ENCODE measurements around the gene PLCL2. TPM values are rescaled to one million over a fixed set of nuclear protein-coding genes. Genes with fewer than 3 reads are reported as not detected.

The PLCL2 gene
- total and polyA plus RNA-seq, 4 donors = 2.1 to 16.7 (median 7.0) TPM

GRCh38 chr3:17040322-17040989 is 155.7 kb downstream of the PLCL2 start:
- H3K27me3 ChIP-seq (ENCODE audit: control insufficient read depth in 1 of 2, insufficient read depth in 2 of 2, low read length in 1 of 2) = no peaks in the 10 kb centered on the region

GRCh38 chr3:17040990-17041377 is 156.2 kb downstream of the PLCL2 start:
- no peak overlapping the region for H3K27ac ChIP-seq (ENCODE audit: low read depth in 1 of 2, low read length in 2 of 2)
- no peaks in the 10 kb centered on the region for H3K27me3 ChIP-seq (ENCODE audit: control insufficient read depth in 1 of 2, insufficient read depth in 2 of 2, low read length in 1 of 2)
- DNase-seq (no peak), ATAC-seq (ENCODE audit: low FRiP score) (no peak)
- no peaks in the 10 kb centered on the region for H3K4me1 ChIP-seq (ENCODE audit: control insufficient read depth in 1 of 2, insufficient read depth in 2 of 2, low read length in 2 of 2)
- no peaks in the 10 kb centered on the region for H3K36me3 ChIP-seq (ENCODE audit: control insufficient read depth in 1 of 2, insufficient read depth in 2 of 2, low read length in 1 of 2)
- no peaks in the 10 kb centered on the region for H3K9me3 ChIP-seq (ENCODE audit: control insufficient read depth, low read length)
- no peak overlapping the region for H3K4me3 ChIP-seq (ENCODE audit: low read length in 2 of 2)
- 77 to 80% methylated on average over 5 of the region's 5 CpGs for WGBS, 2 donors
- intact Hi-C loops (cut with DNase I) = no loop called here

More at GRCh38 chr3:17040322-17040989, 155.7 kb downstream of the PLCL2 start:
- Histone ChIP-seq H3K9me3 (ENCODE audit: control insufficient read depth, low read length) (no peaks in the 10 kb centered on the region), H3K36me3 (ENCODE audit: control insufficient read depth in 1 of 2, insufficient read depth in 2 of 2, low read length in 1 of 2) (no peaks in the 10 kb centered on the region), H3K4me1 (ENCODE audit: control insufficient read depth in 1 of 2, insufficient read depth in 2 of 2, low read length in 2 of 2) (no peaks in the 10 kb centered on the region), H3K4me3 (ENCODE audit: low read length in 2 of 2) (no peak overlapping the region), H3K27ac (ENCODE audit: low read depth in 1 of 2, low read length in 2 of 2) (no peak overlapping the region)
- WGBS, 2 donors = 96 to 97% methylated on average over 5 of the region's 5 CpGs
- intact Hi-C loops (cut with DNase I) = no loop called here
- ATAC-seq (ENCODE audit: low FRiP score) = no peak
- DNase-seq = no peak

GRCh38 chr3:17044855-17045254 is 160.1 kb downstream of the PLCL2 start:
- ATAC-seq (ENCODE audit: low FRiP score) (no peak), DNase-seq (no peak)
- WGBS, 2 donors = 90 to 96% methylated on average over 2 of the region's 2 CpGs
- intact Hi-C loops (cut with DNase I) = no loop called here
- Histone ChIP-seq H3K27me3 (ENCODE audit: control insufficient read depth in 1 of 2, insufficient read depth in 2 of 2, low read length in 1 of 2) (no peaks in the 10 kb centered on the region), H3K36me3 (ENCODE audit: control insufficient read depth in 1 of 2, insufficient read depth in 2 of 2, low read length in 1 of 2) (peaks cover 0 to 1% of the 10 kb centered on the region in 2 donors), H3K4me1 (ENCODE audit: control insufficient read depth in 1 of 2, insufficient read depth in 2 of 2, low read length in 2 of 2) (no peaks in the 10 kb centered on the region), H3K4me3 (ENCODE audit: low read length in 2 of 2) (no peak overlapping the region), H3K9me3 (ENCODE audit: control insufficient read depth, low read length) (no peaks in the 10 kb centered on the region), H3K27ac (ENCODE audit: low read depth in 1 of 2, low read length in 2 of 2) (no peak overlapping the region)

GRCh38 chr3:17045705-17046104 is 160.9 kb downstream of the PLCL2 start:
- intact Hi-C loops (cut with DNase I) = no loop called here
- WGBS, 2 donors = 90 to 91% methylated on average over 7 of the region's 7 CpGs
- no peaks in the 10 kb centered on the region for H3K4me1 ChIP-seq (ENCODE audit: control insufficient read depth in 1 of 2, insufficient read depth in 2 of 2, low read length in 2 of 2)
- no peaks in the 10 kb centered on the region for H3K9me3 ChIP-seq (ENCODE audit: control insufficient read depth, low read length)
- no peak for DNase-seq
- no peak for ATAC-seq (ENCODE audit: low FRiP score)
- H3K27me3 ChIP-seq (ENCODE audit: control insufficient read depth in 1 of 2, insufficient read depth in 2 of 2, low read length in 1 of 2) = no peaks in the 10 kb centered on the region
- no peak overlapping the region for H3K4me3 ChIP-seq (ENCODE audit: low read length in 2 of 2)
- H3K27ac ChIP-seq (ENCODE audit: low read depth in 1 of 2, low read length in 2 of 2) = no peak overlapping the region
- H3K36me3 ChIP-seq (ENCODE audit: control insufficient read depth in 1 of 2, insufficient read depth in 2 of 2, low read length in 1 of 2) = peaks cover 0 to 1% of the 10 kb centered on the region in 2 donors

GRCh38 chr3:17046623-17047022 is 161.9 kb downstream of the PLCL2 start:
- intact Hi-C loops (cut with DNase I) = no loop called here
- Histone ChIP-seq H3K4me3 (ENCODE audit: low read length in 2 of 2) (no peak overlapping the region), H3K27me3 (ENCODE audit: control insufficient read depth in 1 of 2, insufficient read depth in 2 of 2, low read length in 1 of 2) (no peaks in the 10 kb centered on the region), H3K27ac (ENCODE audit: low read depth in 1 of 2, low read length in 2 of 2) (no peak overlapping the region), H3K36me3 (ENCODE audit: control insufficient read depth in 1 of 2, insufficient read depth in 2 of 2, low read length in 1 of 2) (peaks cover 0 to 1% of the 10 kb centered on the region in 2 donors), H3K4me1 (ENCODE audit: control insufficient read depth in 1 of 2, insufficient read depth in 2 of 2, low read length in 2 of 2) (no peaks in the 10 kb centered on the region), H3K9me3 (ENCODE audit: control insufficient read depth, low read length) (no peaks in the 10 kb centered on the region)
- no peak for DNase-seq
- ATAC-seq (ENCODE audit: low FRiP score) = no peak
- 98 to 99% methylated on average over 2 of the region's 2 CpGs for WGBS, 2 donors

- intact Hi-C loops (cut with DNase I) = no loop called here
- Histone ChIP-seq H3K36me3 (ENCODE audit: control insufficient read depth in 1 of 2, insufficient read depth in 2 of 2, low read length in 1 of 2) (peaks cover 0 to 1% of the 10 kb centered on the region in 2 donors), H3K27me3 (ENCODE audit: control insufficient read depth in 1 of 2, insufficient read depth in 2 of 2, low read length in 1 of 2) (no peaks in the 10 kb centered on the region), H3K27ac (ENCODE audit: low read depth in 1 of 2, low read length in 2 of 2) (no peak overlapping the region), H3K4me3 (ENCODE audit: low read length in 2 of 2) (no peak overlapping the region), H3K9me3 (ENCODE audit: control insufficient read depth, low read length) (no peaks in the 10 kb centered on the region), H3K4me1 (ENCODE audit: control insufficient read depth in 1 of 2, insufficient read depth in 2 of 2, low read length in 2 of 2) (no peaks in the 10 kb centered on the region)
- no peak for DNase-seq
- WGBS, 2 donors = 93 to 94% methylated on average over 4 of the region's 4 CpGs
- ATAC-seq (ENCODE audit: low FRiP score) = no peak
These were observed 162.4 kb downstream of the PLCL2 start for GRCh38 chr3:17047162-17047561.

- peaks cover 2% of the 10 kb centered on the region for H3K9me3 ChIP-seq (ENCODE audit: control insufficient read depth, low read length)
- 87 to 93% methylated on average over 3 of the region's 3 CpGs for WGBS, 2 donors
These were observed 163.1 kb downstream of the PLCL2 start for GRCh38 chr3:17047894-17048293.

GRCh38 chr3:17050071-17050470 is 165.3 kb downstream of the PLCL2 start:
- no peak for ATAC-seq (ENCODE audit: low FRiP score)
- H3K27ac ChIP-seq (ENCODE audit: low read depth in 1 of 2, low read length in 2 of 2) = no peak overlapping the region
- WGBS, 2 donors = 94 to 96% methylated on average over 4 of the region's 4 CpGs

More at GRCh38 chr3:17047894-17048293, 163.1 kb downstream of the PLCL2 start:
- no peaks in the 10 kb centered on the region for H3K27me3 ChIP-seq (ENCODE audit: control insufficient read depth in 1 of 2, insufficient read depth in 2 of 2, low read length in 1 of 2)
- no peak overlapping the region for H3K27ac ChIP-seq (ENCODE audit: low read depth in 1 of 2, low read length in 2 of 2)
- H3K36me3 ChIP-seq (ENCODE audit: control insufficient read depth in 1 of 2, insufficient read depth in 2 of 2, low read length in 1 of 2) = peaks cover 0 to 1% of the 10 kb centered on the region in 2 donors
- no peak for ATAC-seq (ENCODE audit: low FRiP score)
- intact Hi-C loops (cut with DNase I) = no loop called here
- DNase-seq = no peak
- H3K4me3 ChIP-seq (ENCODE audit: low read length in 2 of 2) = no peak overlapping the region
- H3K4me1 ChIP-seq (ENCODE audit: control insufficient read depth in 1 of 2, insufficient read depth in 2 of 2, low read length in 2 of 2) = no peaks in the 10 kb centered on the region

GRCh38 chr3:17050506-17050905 is 165.8 kb downstream of the PLCL2 start:
- Histone ChIP-seq H3K27me3 (ENCODE audit: control insufficient read depth in 1 of 2, insufficient read depth in 2 of 2, low read length in 1 of 2) (no peaks in the 10 kb centered on the region), H3K4me1 (ENCODE audit: control insufficient read depth in 1 of 2, insufficient read depth in 2 of 2, low read length in 2 of 2) (no peaks in the 10 kb centered on the region), H3K36me3 (ENCODE audit: control insufficient read depth in 1 of 2, insufficient read depth in 2 of 2, low read length in 1 of 2) (peaks cover 0 to 1% of the 10 kb centered on the region in 2 donors), H3K27ac (ENCODE audit: low read depth in 1 of 2, low read length in 2 of 2) (no peak overlapping the region), H3K9me3 (ENCODE audit: control insufficient read depth, low read length) (peaks cover 5% of the 10 kb centered on the region), H3K4me3 (ENCODE audit: low read length in 2 of 2) (no peak overlapping the region)
- 95% methylated on average over 2 of the region's 2 CpGs for WGBS, 2 donors
- intact Hi-C loops (cut with DNase I) = no loop called here
- ATAC-seq (ENCODE audit: low FRiP score) = no peak
- DNase-seq = no peak

More at GRCh38 chr3:17050071-17050470, 165.3 kb downstream of the PLCL2 start:
- Histone ChIP-seq H3K9me3 (ENCODE audit: control insufficient read depth, low read length) (peaks cover 5% of the 10 kb centered on the region), H3K27me3 (ENCODE audit: control insufficient read depth in 1 of 2, insufficient read depth in 2 of 2, low read length in 1 of 2) (no peaks in the 10 kb centered on the region), H3K4me3 (ENCODE audit: low read length in 2 of 2) (no peak overlapping the region), H3K4me1 (ENCODE audit: control insufficient read depth in 1 of 2, insufficient read depth in 2 of 2, low read length in 2 of 2) (no peaks in the 10 kb centered on the region), H3K36me3 (ENCODE audit: control insufficient read depth in 1 of 2, insufficient read depth in 2 of 2, low read length in 1 of 2) (peaks cover 0 to 1% of the 10 kb centered on the region in 2 donors)
- intact Hi-C loops (cut with DNase I) = no loop called here
- DNase-seq = no peak
